Gastrocnemius medialis (tissue), 4 donors: ENCODE measurements around the gene IL17RB. TPM values are rescaled to one million over a fixed set of nuclear protein-coding genes. Genes with fewer than 3 reads are reported as not detected.

Experiments used
- ATAC-seq, 2 donors: fragments of 150-250 bp; one replicate each; pipeline ENCODE4 v1.9.1; 2016
- DNase-seq, 2 donors: peaks; one replicate each; pipeline ENCODE4 v3.0.0-alpha.2; 2019
- H3K27ac ChIP-seq, 4 donors: fragments of 200-600 bp; sonication (generic); 1 replicate in 1 of 4; 2 replicates in 3 of 4; pipeline ENCODE4 v1.5.1; 2016 to 2018; ENCODE audit warnings: mild to moderate bottlenecking in 2 of 4, moderate library complexity in 1 of 4
- H3K27me3 ChIP-seq, 3 donors: fragments of 200-600 bp; sonication (generic) in 2 of 3; 1 replicate in 1 of 3; 2 replicates in 2 of 3; pipeline versions ENCODE4 v1.5.1 to v1.6.0; 2016 to 2019; ENCODE audit warnings: mild to moderate bottlenecking in 1 of 3, moderate library complexity in 1 of 3
- H3K36me3 ChIP-seq, 2 donors: fragments of 200-600 bp; sonication (generic) in 1 of 2; one replicate each; pipeline ENCODE4 v1.5.1; 2017 to 2018
- H3K4me1 ChIP-seq, 2 donors: fragments of 200-600 bp; sonication (generic) in 1 of 2; one replicate each; pipeline ENCODE4 v1.5.1; 2016 to 2017; ENCODE audit warnings: mild to moderate bottlenecking in 2 of 2
- H3K4me3 ChIP-seq, 4 donors: fragments of 200-600 bp; sonication (generic) in 3 of 4; 1 replicate in 1 of 4; 2 replicates in 3 of 4; pipeline ENCODE4 v1.5.1; 2016 to 2019; ENCODE audit warnings: mild to moderate bottlenecking in 2 of 4
- H3K9me3 ChIP-seq, 3 donors: fragments of 200-600 bp; sonication (generic) in 2 of 3; 1 replicate in 1 of 3; 2 replicates in 2 of 3; pipeline ENCODE4 v1.5.1; 2016 to 2019
- POLR2A ChIP-seq, 2 donors: fragments of 450-650 bp; IDR thresholded peaks; one replicate each; pipeline ENCODE4 v1.6.1; 2017; ENCODE audit warnings: antibody characterized with exemption in 2 of 2, mild to moderate bottlenecking in 2 of 2, moderate library complexity in 2 of 2
- in situ Hi-C, 4 donors: fragments of 200-750 bp; cut with MboI; loops; one replicate each; pipeline versions ENCODE4 v1.15.0 to v1.8.0; 2017; ENCODE audit warnings: low sequenced_read_pairs in 4 of 4
- intact Hi-C: fragments of 100-400 bp; cut with DNase I; formaldehyde crosslinking; loops from one replicate; pipeline ENCODE4 v1.15.1; 2023; ENCODE audit warnings: low total_unique reads
- total RNA-seq, 4 donors: library from RNA; depleted of rRNA; stranded (reverse); fragments of >200 nt; gene quantifications; one replicate each; pipeline versions ENCODE4 v1.1.0 to v1.2.3, GENCODE V29; 2016
- TF ChIP-seq, protein P1 (sequence below), 5 experiments: fragments of 450-650 bp in 3 of 5; fragments of 200-600 bp in 2 of 5; sonication (generic) in 2 of 5; IDR thresholded peaks in 4 of 5; conservative IDR thresholded peaks in 1 of 5; 1 replicate in 4 of 5; 2 replicates in 1 of 5; pipeline ENCODE4 v1.5.1; 2016 to 2019; ENCODE audit warnings: antibody characterized with exemption in 5 of 5, mild to moderate bottlenecking in 3 of 5, moderate library complexity in 3 of 5

The IL17RB gene
- total RNA-seq, 4 donors from 2014 or later = 0.41 to 1.4 (median 0.79) TPM

DNA sequence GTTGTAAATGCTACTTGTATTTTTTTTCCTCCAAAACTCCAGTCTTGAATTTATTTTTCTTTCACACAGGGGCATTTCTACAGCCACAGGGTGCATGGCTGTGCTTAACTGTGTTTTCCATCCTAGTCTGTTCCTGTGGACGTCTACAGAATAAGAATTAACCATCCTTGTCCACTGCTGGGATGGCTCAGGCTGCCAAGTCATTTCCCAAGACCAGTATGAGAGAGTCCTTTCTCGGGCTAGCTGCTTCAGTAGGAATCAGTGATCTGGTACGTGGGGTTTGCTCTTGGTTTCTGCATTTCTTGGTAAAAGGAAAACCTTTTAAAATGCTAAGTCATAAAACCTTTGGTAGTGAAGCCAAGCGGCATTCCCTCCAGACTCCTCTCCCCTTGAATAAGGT lies 29.9 kb upstream of the IL17RB start:
- ATAC-seq = no peak
- no peaks in the 10 kb centered on the region for H3K36me3 ChIP-seq
- H3K4me3 ChIP-seq = no peak overlapping the region
- TF ChIP-seq, protein P1, sequence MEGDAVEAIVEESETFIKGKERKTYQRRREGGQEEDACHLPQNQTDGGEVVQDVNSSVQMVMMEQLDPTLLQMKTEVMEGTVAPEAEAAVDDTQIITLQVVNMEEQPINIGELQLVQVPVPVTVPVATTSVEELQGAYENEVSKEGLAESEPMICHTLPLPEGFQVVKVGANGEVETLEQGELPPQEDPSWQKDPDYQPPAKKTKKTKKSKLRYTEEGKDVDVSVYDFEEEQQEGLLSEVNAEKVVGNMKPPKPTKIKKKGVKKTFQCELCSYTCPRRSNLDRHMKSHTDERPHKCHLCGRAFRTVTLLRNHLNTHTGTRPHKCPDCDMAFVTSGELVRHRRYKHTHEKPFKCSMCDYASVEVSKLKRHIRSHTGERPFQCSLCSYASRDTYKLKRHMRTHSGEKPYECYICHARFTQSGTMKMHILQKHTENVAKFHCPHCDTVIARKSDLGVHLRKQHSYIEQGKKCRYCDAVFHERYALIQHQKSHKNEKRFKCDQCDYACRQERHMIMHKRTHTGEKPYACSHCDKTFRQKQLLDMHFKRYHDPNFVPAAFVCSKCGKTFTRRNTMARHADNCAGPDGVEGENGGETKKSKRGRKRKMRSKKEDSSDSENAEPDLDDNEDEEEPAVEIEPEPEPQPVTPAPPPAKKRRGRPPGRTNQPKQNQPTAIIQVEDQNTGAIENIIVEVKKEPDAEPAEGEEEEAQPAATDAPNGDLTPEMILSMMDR (IDR thresholded peaks at IDR 0.05 in 4 of 5, conservative IDR thresholded peaks at IDR 0.05 in 1 of 5) = no peak
- no peak for TF ChIP-seq POLR2A (IDR thresholded peaks at IDR 0.05)
- intact Hi-C loops = no loop called here
- H3K9me3 ChIP-seq = no peaks in the 10 kb centered on the region
- no peak overlapping the region for H3K27ac ChIP-seq
- peaks cover 11 to 19% of the 10 kb centered on the region in 2 donors for H3K4me1 ChIP-seq
- H3K27me3 ChIP-seq = no peaks in the 10 kb centered on the region
- in situ Hi-C loops = no loop called here
- DNase-seq = no peak

DNA sequence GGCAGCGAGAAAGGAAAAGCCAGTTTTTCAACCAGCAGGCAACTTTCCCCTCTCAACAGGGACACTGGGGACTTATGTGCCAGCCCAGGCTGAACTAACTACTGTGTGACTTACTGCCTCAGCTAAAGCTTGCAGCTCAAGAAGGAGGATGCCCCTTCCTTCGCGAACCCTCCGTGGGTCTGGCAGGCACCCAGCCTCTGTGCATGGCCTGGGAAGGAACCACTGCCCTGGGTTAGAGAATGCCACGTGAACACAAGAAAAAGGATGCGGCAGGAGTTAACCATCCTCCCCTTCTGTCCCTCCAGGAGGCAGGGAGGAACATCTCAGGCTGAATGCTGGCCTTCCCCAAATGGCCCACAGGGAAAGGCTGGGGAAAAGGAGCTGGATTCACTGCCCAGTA lies 29.2 kb upstream of the IL17RB start:
- in situ Hi-C loops = no loop called here
- Histone ChIP-seq H3K9me3 (no peaks in the 10 kb centered on the region), H3K4me1 (peaks cover 16 to 19% of the 10 kb centered on the region in 2 donors), H3K27ac (no peak overlapping the region), H3K4me3 (no peak overlapping the region), H3K27me3 (no peaks in the 10 kb centered on the region), H3K36me3 (no peaks in the 10 kb centered on the region)
- no peak for ATAC-seq
- no peak for TF ChIP-seq POLR2A (IDR thresholded peaks at IDR 0.05)
- TF ChIP-seq, protein P1 (IDR thresholded peaks at IDR 0.05 in 4 of 5, conservative IDR thresholded peaks at IDR 0.05 in 1 of 5) = no peak
- intact Hi-C loops = no loop called here
- no peak for DNase-seq

DNA sequence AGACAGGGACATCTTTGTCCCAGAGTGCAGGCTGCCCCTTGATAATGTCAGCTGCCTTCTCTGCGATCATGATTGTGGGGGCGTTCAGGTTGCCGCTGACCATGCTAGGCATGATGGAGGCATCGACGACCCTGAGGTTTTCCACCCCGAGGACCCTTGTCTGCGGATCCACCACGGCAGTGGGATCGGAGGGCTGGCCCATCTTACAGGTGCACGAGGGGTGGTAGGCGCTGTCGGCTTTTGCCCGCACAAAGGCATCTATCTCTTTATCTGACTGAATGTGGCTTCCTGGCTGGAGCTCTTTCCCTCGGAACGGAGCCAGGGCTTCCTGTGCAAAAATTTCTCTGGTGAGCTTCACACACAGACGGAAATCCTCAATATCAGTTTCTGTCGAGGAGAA lies 28.6 kb upstream of the IL17RB start:
- TF ChIP-seq, protein P1 (IDR thresholded peaks at IDR 0.05 in 4 of 5, conservative IDR thresholded peaks at IDR 0.05 in 1 of 5) = no peak
- TF ChIP-seq POLR2A (IDR thresholded peaks at IDR 0.05) = no peak
- Histone ChIP-seq H3K36me3 (no peaks in the 10 kb centered on the region), H3K27ac (no peak overlapping the region), H3K4me3 (no peak overlapping the region), H3K9me3 (no peaks in the 10 kb centered on the region), H3K4me1 (peaks cover 19% of the 10 kb centered on the region in 2 donors), H3K27me3 (no peaks in the 10 kb centered on the region)
- intact Hi-C loops = no loop called here
- in situ Hi-C loops = no loop called here
- no peak for ATAC-seq
- no peak for DNase-seq

DNA sequence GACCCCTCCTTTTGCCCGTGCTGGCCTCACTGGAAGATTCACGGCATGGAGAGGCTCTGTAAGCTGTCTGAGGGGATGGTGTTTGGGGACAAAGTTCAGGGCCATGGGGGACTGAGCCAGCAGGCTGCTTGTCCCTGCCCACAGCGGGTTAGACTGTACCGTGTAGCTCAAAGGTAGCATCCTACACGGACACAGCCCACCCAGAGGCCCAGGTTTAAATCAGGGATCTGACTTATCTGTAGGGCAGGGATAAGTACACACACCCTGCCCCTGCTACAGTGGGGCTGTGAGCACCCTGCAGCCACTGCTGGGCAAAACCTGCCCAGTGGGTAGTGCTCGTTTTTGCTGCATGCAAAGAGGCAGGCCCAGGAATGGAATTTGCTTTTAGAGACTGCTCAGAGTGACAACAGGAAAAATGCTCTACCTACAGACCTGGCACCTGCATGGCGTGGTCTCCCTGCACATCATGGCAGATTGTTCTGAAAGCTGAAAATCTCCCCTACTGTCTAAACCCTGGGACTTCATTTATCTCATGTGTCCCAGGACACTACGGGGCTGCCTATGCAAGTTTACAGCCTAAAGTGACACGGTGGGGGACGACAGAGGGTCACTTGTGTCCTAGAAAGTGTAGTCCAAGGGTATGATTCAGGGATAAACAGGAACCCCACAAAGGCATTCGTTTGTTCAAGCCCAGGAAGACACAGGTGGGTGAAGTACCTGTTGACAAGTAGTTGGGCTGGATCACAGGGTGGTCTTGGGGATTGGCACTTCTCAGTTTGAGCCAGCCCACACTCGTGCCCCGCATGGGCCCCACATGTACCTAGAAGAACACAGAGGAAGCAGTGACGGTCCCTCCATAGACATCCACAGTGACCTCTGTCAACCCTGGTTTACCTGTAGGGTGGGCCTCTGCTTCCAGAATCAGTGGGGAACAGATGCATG lies 27.9 kb upstream of the IL17RB start:
- intact Hi-C loops = no loop called here
- no peak overlapping the region for H3K4me3 ChIP-seq
- H3K27ac ChIP-seq = no peak overlapping the region
- H3K9me3 ChIP-seq = no peaks in the 10 kb centered on the region
- in situ Hi-C loops = no loop called here
- H3K4me1 ChIP-seq = peaks cover 14 to 19% of the 10 kb centered on the region in 2 donors
- H3K27me3 ChIP-seq = no peaks in the 10 kb centered on the region
- DNase-seq = no peak
- ATAC-seq = no peak
- TF ChIP-seq, protein P1 (IDR thresholded peaks at IDR 0.05 in 4 of 5, conservative IDR thresholded peaks at IDR 0.05 in 1 of 5) = no peak
- TF ChIP-seq POLR2A (IDR thresholded peaks at IDR 0.05) = no peak
- H3K36me3 ChIP-seq = no peaks in the 10 kb centered on the region
